Muscle layer of duodenum (tissue), 2 donors: ENCODE data around the gene XNDC1N.
A peak's percentile ranks its signal among the peaks of the same experiment; 100 is the strongest.
"Not testable (repeated sequence)": the region's sequence is repeated elsewhere in the genome, so short reads cannot be mapped to it uniquely, and the experiment has no call there.

Experiments used
- H3K27ac ChIP-seq: one replicate; pipeline ENCODE4 v1.7.0; 2013; ENCODE audit warnings: mild to moderate bottlenecking, low read length
- H3K27me3 ChIP-seq: one replicate; pipeline ENCODE4 v1.7.0; 2013; ENCODE audit warnings: low read depth, mild to moderate bottlenecking, control low read depth, low read length
- H3K36me3 ChIP-seq, 2 donors: one replicate each; pipeline ENCODE4 v1.7.0; 2013; ENCODE audit warnings: low read length in 2 of 2, control low read depth in 1 of 2, mild to moderate bottlenecking in 1 of 2; ENCODE audit not compliant: insufficient read depth in 2 of 2, control insufficient read depth in 1 of 2
- H3K4me1 ChIP-seq, 2 donors: one replicate each; pipeline ENCODE4 v1.7.0; 2013; ENCODE audit warnings: low read length in 2 of 2, mild to moderate bottlenecking in 2 of 2, control low read depth in 1 of 2, moderate library complexity in 1 of 2; ENCODE audit not compliant: insufficient read depth in 2 of 2, control insufficient read depth in 1 of 2
- H3K4me3 ChIP-seq, 2 donors: one replicate each; pipeline ENCODE4 v1.7.0; 2013; ENCODE audit warnings: low read length in 2 of 2, low read depth in 1 of 2, mild to moderate bottlenecking in 1 of 2
- H3K9me3 ChIP-seq, 2 donors: one replicate each; pipeline ENCODE4 v1.7.0; 2013; ENCODE audit warnings: low read length in 2 of 2, control low read depth in 1 of 2, mild to moderate bottlenecking in 1 of 2; ENCODE audit not compliant: control insufficient read depth in 1 of 2
- donor health status: healthy.

The XNDC1N gene

DNA sequence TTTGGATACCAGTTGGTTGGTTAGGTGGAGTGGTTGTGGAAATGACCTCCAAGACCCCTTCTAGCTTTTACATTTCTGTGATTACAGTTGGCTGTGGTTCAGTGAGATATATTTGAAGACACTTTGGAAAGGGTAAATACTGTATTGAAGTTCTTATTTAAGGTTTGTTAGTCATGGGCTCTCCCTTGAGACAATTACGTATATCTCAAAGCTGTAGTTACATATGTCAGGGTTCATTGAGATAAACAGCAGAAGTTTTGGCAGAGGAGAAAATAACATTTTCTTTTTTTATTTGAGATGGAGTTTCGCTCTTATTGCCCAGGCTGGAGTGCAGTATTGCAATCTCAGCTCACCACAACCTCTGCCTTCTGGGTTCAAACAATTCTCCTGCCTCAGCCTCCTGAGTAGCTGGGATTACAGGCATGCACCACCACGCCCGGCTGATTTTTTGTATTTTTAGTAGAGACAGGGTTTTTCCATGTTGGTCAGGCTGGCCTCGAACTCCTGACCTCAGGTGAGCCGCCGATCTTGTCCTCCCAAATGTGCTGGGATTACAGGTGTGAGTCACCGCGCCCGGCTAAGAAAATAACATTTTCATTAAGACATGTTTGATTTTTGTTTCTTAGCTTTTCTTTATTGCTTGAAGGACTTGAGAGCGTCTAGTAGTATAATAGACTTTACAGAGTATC is 2.3 kb upstream of the XNDC1N start:
- no peaks in the 10 kb centered on the region for H3K36me3 ChIP-seq
- H3K9me3 ChIP-seq, result no peaks in the 10 kb centered on the region
- H3K4me3 ChIP-seq, result no peak overlapping the region
- peaks cover 15 to 29% of the 10 kb centered on the region in 2 donors for H3K4me1 ChIP-seq
- H3K27ac ChIP-seq, result no peak overlapping the region
- no peaks in the 10 kb centered on the region for H3K27me3 ChIP-seq

DNA sequence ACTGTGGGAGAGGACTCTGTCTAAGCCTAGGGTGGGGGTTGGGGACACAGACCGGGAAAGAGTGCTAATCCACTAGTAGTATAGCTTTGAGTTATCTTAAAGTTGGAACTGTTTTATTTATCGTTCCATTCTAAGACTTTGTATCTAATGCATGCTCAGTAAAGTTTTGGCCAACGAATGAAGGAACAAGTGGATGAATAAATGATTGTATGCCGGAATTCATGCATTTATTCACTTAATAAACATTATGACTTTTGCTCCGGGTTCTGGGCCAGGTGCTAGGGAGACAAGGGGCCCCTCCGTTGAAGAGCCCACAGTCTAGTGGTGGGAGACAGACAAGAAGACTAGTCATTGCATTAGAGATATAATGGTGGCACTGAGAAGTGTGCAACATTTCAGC is 1.1 kb upstream of the XNDC1N start:
- peaks cover 15 to 29% of the 10 kb centered on the region in 2 donors for H3K4me1 ChIP-seq
- no peaks in the 10 kb centered on the region for H3K9me3 ChIP-seq
- peak overlapping the region; percentile 99 for H3K27ac ChIP-seq
- H3K4me3 ChIP-seq, result peak overlapping the region; percentile 99
- no peaks in the 10 kb centered on the region for H3K27me3 ChIP-seq
- H3K36me3 ChIP-seq, result peaks cover 5 to 6% of the 10 kb centered on the region in 2 donors

DNA sequence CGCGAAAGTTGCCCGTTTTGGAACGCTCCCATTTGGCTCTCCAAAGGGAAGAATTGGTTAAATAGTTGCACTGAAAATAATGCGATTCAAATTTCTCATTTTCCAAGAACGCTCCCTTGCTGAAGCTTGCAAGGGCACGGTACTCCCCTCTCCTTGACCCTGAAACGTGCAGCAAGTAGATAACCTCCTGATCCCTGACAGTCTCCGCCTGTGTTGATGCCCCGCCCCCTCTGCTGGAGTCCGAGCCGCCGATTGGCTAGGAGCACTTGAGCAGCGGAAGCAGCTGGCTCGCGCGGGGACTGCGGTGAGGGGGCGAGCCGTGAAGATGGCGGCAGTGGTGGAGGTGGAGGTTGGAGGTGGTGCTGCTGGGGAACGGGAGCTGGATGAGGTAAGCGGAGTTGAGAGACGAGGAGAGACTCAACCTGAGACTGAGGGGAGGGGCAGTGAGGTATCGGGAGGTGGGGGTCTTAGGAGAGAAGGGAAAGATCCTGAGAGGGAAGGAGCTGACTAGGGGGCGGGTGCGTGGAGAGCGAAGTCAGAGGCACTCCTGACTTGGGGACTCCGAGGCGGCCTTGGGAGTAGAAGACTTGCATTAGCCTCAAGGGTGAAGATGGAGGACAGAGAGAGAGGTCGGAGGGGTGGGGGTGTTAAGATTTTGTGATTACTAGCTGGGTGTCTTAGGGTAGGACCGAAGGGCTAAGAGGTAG is 496 bp upstream of the XNDC1N start, which contains the start of gene RNF121:
RNF121 (plus strand) TSS at position 310 of the 707 bp plus-strand sequence; CDS start at position 326, 16 bp downstream.
- Histone ChIP-seq H3K27me3 (no peaks in the 10 kb centered on the region), H3K4me1 (peaks cover 15 to 29% of the 10 kb centered on the region in 2 donors), H3K4me3 (peak within 1 kb of the TSS; percentile 99), H3K36me3 (peaks cover 5 to 6% of the 10 kb centered on the region in 2 donors), H3K9me3 (no peaks in the 10 kb centered on the region), H3K27ac (peak within 1 kb of the TSS; percentile 99)

GRCh38 chr11:71917646-71918140 is 10.7 kb downstream of the XNDC1N start:
- Histone ChIP-seq H3K4me1 (no peaks in the 10 kb centered on the region), H3K27ac (no peak overlapping the region), H3K36me3 (peaks cover 27 to 55% of the 10 kb centered on the region in 2 donors), H3K4me3 (no peak overlapping the region), H3K27me3 (no peaks in the 10 kb centered on the region), H3K9me3 (no peaks in the 10 kb centered on the region)

DNA sequence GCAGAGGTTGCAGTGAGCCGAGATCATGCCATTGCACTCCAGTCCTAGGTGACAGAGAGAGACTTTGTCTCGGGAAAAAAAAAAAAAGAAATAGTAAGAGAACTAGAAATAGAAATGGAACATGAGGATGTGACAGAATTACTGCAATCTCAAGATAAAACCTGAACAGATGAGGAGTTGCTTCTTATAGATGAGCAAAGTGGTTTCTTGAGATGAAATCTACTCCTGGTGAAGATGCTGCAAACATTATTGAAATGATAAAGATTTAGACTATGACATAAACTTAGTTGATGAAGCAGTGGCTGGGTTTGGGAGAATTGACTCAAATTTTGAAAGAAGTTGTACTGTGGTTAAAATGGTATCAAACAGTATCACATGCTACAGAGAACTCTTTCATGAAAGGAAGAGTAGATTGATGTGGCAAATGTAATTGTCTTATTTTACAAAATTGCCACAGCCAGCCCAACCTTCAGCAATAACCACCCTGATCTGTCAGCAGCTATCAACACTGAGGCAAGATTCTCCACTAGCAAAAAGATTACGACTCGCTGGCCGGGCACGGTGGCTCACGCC is 13.7 kb downstream of the XNDC1N start:
- no peaks in the 10 kb centered on the region for H3K4me1 ChIP-seq
- H3K4me3 ChIP-seq, result no peak overlapping the region
- no peaks in the 10 kb centered on the region for H3K9me3 ChIP-seq
- H3K36me3 ChIP-seq, result peaks cover 27 to 55% of the 10 kb centered on the region in 2 donors
- no peaks in the 10 kb centered on the region for H3K27me3 ChIP-seq
- no peak overlapping the region for H3K27ac ChIP-seq

GRCh38 chr11:71913756-71914526 is 14.5 kb downstream of the XNDC1N start:
- Histone ChIP-seq H3K27me3 (no peaks in the 10 kb centered on the region), H3K4me3 (no peak overlapping the region), H3K27ac (no peak overlapping the region), H3K4me1 (no peaks in the 10 kb centered on the region), H3K36me3 (peaks cover 27 to 55% of the 10 kb centered on the region in 2 donors), H3K9me3 (no peaks in the 10 kb centered on the region)

- H3K27ac ChIP-seq, H3K27me3 ChIP-seq, H3K4me1 ChIP-seq, H3K4me3 ChIP-seq, H3K9me3 ChIP-seq: not testable (repeated sequence)
- H3K36me3 ChIP-seq, result peaks cover 13 to 45% of the 10 kb centered on the region in 2 donors
Observed at GRCh38 chr11:71911986-71912340, 16.4 kb downstream of the XNDC1N start.

- not testable (repeated sequence) for H3K4me1 ChIP-seq, H3K4me3 ChIP-seq, H3K27ac ChIP-seq, H3K9me3 ChIP-seq, H3K27me3 ChIP-seq
- peaks cover 11 to 44% of the 10 kb centered on the region in 2 donors for H3K36me3 ChIP-seq
Observed at GRCh38 chr11:71911321-71911985, 16.9 kb downstream of the XNDC1N start.

GRCh38 chr11:71910775-71911174 is 17.6 kb downstream of the XNDC1N start:
- not testable (repeated sequence) for H3K9me3 ChIP-seq, H3K27ac ChIP-seq, H3K4me1 ChIP-seq, H3K4me3 ChIP-seq, H3K27me3 ChIP-seq
- peaks cover 4 to 37% of the 10 kb centered on the region in 2 donors for H3K36me3 ChIP-seq

GRCh38 chr11:71908218-71908617 is 20.2 kb downstream of the XNDC1N start:
- H3K27me3 ChIP-seq, result no peaks in the 10 kb centered on the region
- H3K9me3 ChIP-seq, result no peaks in the 10 kb centered on the region
- H3K27ac ChIP-seq, result no peak overlapping the region
- H3K4me1 ChIP-seq, result no peaks in the 10 kb centered on the region
- peaks cover 0 to 13% of the 10 kb centered on the region in 2 donors for H3K36me3 ChIP-seq
- no peak overlapping the region for H3K4me3 ChIP-seq
